Gastroesophageal sphincter (tissue), 3 donors: Measurements from ENCODE around the gene KIF2A.

Source experiments
- EP300 ChIP-seq: sonication (generic); formaldehyde crosslinking; IDR thresholded peaks from one replicate; pipeline ENCODE4 v1.6.1; 2017; ENCODE audit warnings: antibody characterized with exemption, mild to moderate bottlenecking
- POLR2A ChIP-seq, 2 donors: fragments of 450-650 bp; IDR thresholded peaks; one replicate each; pipeline ENCODE4 v1.6.1; 2017; ENCODE audit warnings: antibody characterized with exemption in 2 of 2, mild to moderate bottlenecking in 2 of 2, moderate library complexity in 1 of 2
- POLR2AphosphoS5 ChIP-seq: sonication (generic); formaldehyde crosslinking; IDR thresholded peaks from one replicate; pipeline ENCODE4 v1.6.1; 2017; ENCODE audit warnings: antibody characterized with exemption
- TF ChIP-seq, protein P1 (sequence below), 4 experiments: fragments of 200-600 bp in 2 of 4; fragments of 450-650 bp in 2 of 4; sonication (generic) in 1 of 4; IDR thresholded peaks; one replicate each; pipeline ENCODE4 v1.5.1; 2017 to 2019; ENCODE audit warnings: antibody characterized with exemption in 4 of 4, mild to moderate bottlenecking in 2 of 4, moderate library complexity in 2 of 4

DNA sequence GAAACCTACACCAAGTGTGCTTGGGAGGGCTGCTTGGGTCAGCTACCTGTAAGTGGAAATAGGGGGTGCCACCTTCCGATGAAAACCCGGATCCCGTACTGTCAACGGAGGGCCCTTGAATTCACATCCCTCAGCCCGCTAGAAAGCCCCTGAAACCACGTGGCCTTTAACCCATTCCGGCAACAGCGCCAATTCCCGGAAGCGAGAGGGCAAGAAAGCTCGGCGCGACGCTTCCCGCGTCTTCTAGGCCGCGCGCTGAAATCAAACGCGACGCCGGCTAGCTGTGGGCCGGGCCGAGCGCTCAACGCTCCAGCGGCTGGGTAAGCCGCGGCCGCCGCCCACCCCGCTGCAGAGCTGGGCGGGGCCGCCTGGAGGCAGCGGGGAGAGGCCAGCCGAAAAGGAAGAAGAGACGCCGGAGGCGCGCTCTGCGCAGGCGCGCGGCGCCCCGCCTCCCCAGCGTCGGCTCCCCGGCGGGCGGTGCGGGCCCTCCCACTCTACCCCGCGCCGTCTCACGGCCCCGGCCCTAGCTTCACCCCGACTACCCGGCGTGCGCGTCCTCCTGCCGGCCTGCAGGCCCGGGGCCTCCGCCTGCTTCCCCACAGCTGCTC lies at the start of gene KIF2A:
- TF ChIP-seq, protein P1, sequence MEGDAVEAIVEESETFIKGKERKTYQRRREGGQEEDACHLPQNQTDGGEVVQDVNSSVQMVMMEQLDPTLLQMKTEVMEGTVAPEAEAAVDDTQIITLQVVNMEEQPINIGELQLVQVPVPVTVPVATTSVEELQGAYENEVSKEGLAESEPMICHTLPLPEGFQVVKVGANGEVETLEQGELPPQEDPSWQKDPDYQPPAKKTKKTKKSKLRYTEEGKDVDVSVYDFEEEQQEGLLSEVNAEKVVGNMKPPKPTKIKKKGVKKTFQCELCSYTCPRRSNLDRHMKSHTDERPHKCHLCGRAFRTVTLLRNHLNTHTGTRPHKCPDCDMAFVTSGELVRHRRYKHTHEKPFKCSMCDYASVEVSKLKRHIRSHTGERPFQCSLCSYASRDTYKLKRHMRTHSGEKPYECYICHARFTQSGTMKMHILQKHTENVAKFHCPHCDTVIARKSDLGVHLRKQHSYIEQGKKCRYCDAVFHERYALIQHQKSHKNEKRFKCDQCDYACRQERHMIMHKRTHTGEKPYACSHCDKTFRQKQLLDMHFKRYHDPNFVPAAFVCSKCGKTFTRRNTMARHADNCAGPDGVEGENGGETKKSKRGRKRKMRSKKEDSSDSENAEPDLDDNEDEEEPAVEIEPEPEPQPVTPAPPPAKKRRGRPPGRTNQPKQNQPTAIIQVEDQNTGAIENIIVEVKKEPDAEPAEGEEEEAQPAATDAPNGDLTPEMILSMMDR (IDR thresholded peaks at IDR 0.05) = peak in 3 of 4 experiments; percentile 31 to 46 (median 33)
- peak in 1 of 2 donors; percentile 32 for TF ChIP-seq POLR2A (IDR thresholded peaks at IDR 0.05)
- no peak for TF ChIP-seq EP300
- peak; percentile 25 for TF ChIP-seq POLR2AphosphoS5
